ENCODE measurements around the gene TGM4.

Gene TGM4

GRCh38 chr3:44874308-44874707 is at the start of gene TGM4:
TGM4 (plus strand) TSS chr3:44874608; CDS start chr3:44874679, 71 bp downstream.
- no peak for TF ChIP-seq CTCF (conservative IDR thresholded peaks at IDR 0.05)
- no peak within 1 kb of the TSS for H3K27ac ChIP-seq

- no peak overlapping the region for H3K27ac ChIP-seq
- TF ChIP-seq CTCF (conservative IDR thresholded peaks at IDR 0.05), result no peak
These were observed 49.0 kb upstream of the TGM4 start for GRCh38 chr3:44825264-44825925.

GRCh38 chr3:44827196-44827595 is 47.2 kb upstream of the TGM4 start:
- no peak for TF ChIP-seq CTCF (conservative IDR thresholded peaks at IDR 0.05)

GRCh38 chr3:44831232-44831631 is 43.2 kb upstream of the TGM4 start:
- TF ChIP-seq CTCF (conservative IDR thresholded peaks at IDR 0.05), result no peak
- H3K27ac ChIP-seq, result no peak overlapping the region

More at GRCh38 chr3:44827196-44827595, 47.2 kb upstream of the TGM4 start:
- no peak overlapping the region for H3K27ac ChIP-seq

GRCh38 chr3:44832032-44832431 is 42.4 kb upstream of the TGM4 start:
- H3K27ac ChIP-seq, result no peak overlapping the region
- no peak for TF ChIP-seq CTCF (conservative IDR thresholded peaks at IDR 0.05)

GRCh38 chr3:44832965-44833364 is 41.4 kb upstream of the TGM4 start:
- no peak for TF ChIP-seq CTCF (conservative IDR thresholded peaks at IDR 0.05)
- no peak overlapping the region for H3K27ac ChIP-seq

GRCh38 chr3:44833394-44833793 is 41.0 kb upstream of the TGM4 start:
- no peak for TF ChIP-seq CTCF (conservative IDR thresholded peaks at IDR 0.05)

More at GRCh38 chr3:44833394-44833793, 41.0 kb upstream of the TGM4 start:
- H3K27ac ChIP-seq, result no peak overlapping the region

All from VCaP (cell line).